Stimulated activated CD4-positive, alpha-beta T cell treated with anti-CD3 and anti-CD28 coated beads, TNF-alpha, amount 100 ng/mL, for 4 hours (primary cell): ENCODE data around the gene HACD2.
"Not testable (repeated sequence)": the region's sequence is repeated elsewhere in the genome, so short reads cannot be mapped to it uniquely, and the experiment has no call there.

Source experiments
- DNase-seq, 3 experiments: peaks; one replicate each; pipeline ENCODE4 v3.0.0-alpha.2; 2020; ENCODE audit warnings: low read depth in 3 of 3

HACD2 gene

GRCh38 chr3:123611674-123612073, 26.8 kb upstream of the HACD2 start:
- DNase-seq: not testable (repeated sequence)

GRCh38 chr3:123611082-123611481, 26.2 kb upstream of the HACD2 start:
- no peak for DNase-seq

DNA sequence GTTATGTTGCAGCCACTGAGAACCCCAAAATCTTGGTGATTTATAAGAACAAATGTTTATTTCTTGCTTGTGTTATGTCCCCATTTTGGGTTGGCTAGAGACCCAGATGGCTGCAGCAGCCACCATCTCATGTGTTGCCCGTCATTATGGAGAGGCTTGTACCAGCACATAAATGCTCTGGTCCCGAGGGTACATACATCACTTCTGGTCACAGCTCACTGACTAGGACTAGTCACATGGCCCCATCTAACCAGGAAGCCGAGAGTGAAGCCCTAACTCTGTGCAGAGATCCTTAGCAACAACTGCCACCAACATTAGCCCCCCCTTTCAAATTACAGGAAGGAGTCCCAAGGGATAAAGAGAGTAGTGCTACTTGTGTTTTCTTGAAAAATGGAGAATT, 25.5 kb upstream of the HACD2 start:
- DNase-seq: no peak

- no peak for DNase-seq
Measured at GRCh38 chr3:123609063-123609462, 24.2 kb upstream of the HACD2 start.

DNA sequence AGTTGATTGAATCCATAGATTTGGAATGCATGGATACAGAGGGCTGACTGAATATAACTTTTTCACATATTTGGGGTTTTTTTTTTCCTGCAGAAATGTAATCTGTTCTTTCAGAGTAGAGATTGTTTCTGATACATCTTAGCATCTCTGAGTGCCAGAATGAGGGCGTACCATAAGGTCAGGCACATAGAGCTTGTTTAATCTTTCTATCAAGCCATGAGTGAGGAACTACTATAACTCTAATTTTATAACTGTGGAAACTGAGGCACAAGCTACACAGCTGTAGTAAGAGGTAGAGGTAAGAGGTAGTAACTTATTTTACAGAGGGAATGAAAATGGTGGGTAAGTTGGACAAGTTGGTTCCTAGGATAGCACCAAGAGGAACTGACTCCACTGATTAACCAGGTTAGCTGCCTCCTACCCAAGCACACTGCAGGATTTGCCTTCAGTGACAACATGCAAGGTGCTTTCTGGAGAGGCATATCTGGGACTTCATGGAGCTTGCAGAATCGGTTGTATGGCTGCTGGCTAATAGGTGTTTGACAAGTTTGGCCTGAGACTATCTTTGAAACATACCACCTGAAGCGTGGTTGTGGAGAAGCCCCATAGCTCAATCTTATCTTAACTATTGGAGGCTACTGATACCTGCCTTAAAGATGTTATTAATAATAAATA, 23.5 kb upstream of the HACD2 start:
- DNase-seq: no peak

- DNase-seq: no peak
Measured at GRCh38 chr3:123606527-123606926, 21.7 kb upstream of the HACD2 start.

DNA sequence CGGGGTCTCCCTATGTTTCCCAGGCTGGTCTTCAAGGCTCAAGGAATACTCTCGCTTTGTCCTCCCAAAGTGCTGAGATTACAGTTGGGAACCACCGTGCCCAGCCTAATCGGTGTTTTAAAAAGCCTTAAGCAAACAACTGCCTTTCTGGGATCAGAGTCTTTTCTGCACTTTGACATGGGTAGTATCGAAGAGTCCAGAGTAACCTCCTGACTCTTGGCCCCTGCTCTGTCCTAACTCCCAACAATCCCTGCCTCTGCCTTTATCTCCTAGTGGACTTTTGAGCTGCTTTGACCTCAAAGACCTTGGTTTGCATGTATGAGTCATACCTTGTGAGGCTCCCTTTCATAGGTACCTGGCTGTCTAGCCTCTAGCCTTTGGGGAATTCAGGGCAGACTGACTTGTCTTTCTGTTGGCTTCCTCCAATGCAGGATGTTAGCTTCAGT, 21.0 kb upstream of the HACD2 start:
- no peak for DNase-seq

DNA sequence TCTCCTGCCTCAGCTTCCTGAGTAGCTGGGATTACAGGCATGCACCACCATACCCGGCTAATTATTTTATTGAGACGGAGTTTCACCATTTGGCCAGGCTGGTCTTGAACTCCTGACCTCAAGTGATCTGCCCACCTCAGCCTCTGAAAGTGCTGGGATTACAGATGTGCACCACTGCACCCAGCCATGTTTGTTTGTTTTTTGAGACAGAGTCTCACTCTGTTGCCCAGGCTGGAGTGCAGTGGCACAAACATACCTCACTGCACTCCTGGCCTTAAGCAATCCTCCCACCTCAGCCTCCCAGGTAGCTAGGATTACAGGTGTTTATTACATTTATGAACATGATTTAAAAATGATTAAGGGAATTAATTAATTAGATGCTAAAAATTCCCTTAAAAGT, 18.3 kb upstream of the HACD2 start:
- DNase-seq: not testable (repeated sequence)

DNA sequence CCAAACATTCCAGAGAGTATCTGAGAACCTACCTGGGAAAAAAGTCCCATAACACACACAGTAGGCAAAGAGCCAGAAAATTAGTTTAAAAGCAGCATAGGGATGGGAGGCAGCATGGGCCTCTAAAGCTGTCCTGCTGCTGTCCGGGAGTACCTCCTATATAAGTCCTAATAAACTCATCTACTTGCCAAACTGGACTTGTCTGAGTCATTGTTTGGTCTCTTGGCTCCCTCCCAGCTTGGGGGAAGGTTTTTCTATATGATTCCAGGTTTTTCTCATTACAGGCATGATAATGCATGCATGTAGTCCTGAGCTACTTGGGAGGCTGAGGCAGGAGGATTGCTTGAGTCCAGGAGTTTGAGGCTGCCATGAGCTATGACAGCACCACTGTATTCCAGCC, 17.5 kb upstream of the HACD2 start:
- DNase-seq: no peak

DNA sequence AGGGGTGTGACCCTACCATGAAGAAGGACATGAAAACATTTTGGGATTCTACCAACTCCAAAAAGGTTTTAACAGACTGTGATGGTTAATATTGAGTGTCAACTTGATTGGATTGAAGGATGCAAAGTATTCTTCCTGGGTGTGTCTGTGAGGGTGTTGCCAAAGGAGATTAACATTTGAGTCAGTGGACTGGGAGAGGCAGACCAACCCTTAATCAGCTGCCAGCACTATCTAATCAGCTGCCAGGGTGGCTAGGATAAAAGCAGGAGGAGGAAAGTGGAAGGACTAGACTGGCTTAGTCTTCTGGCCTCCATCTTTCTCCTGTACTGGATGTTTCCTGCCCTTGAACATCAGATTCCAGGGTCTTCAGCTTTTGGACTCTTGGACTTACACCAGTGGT, 16.0 kb upstream of the HACD2 start:
- not testable (repeated sequence) for DNase-seq

- no peak for DNase-seq
Measured at GRCh38 chr3:123597561-123597960, 12.7 kb upstream of the HACD2 start.

DNA sequence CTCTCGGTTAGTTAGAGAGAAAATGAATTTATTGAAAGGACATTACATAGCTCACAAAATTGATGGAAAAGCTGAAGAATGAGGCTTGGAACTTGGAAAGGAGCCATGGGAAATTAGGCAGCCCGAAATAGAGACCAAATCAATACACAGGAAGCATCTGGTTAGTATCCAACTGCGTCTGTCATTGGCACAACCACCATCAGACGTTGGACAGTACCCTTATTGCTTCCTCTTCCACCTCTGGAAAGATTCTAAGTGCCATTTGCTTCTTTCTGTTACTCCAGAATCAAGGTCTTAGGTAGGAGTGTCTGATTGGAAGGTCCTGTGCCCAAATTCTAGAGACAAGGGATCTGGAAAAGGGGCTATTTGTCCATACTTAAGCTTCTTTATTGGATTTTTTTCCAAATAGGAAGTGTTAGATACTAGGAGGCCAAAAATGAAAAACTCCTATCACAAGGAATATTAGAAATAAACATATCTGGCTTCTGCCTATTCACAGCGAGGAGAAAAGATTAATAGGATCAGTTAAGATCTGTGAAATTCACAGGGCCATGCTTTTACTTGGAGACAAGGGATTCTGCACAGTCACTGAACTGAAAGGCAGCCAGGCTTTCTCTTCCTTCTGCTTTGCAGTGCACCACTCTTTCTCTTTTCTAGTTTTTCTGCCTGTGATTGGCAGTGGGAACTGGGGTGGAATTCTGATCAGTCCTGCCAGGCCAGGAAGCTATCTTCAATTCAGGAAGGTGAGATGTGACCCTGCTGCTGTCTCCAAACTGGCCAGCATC, 10.7 kb upstream of the HACD2 start:
- DNase-seq: no peak

GRCh38 chr3:123593381-123593780, 8.5 kb upstream of the HACD2 start:
- DNase-seq: no peak

- no peak for DNase-seq
Measured at GRCh38 chr3:123590685-123591450, 6.0 kb upstream of the HACD2 start.

DNA sequence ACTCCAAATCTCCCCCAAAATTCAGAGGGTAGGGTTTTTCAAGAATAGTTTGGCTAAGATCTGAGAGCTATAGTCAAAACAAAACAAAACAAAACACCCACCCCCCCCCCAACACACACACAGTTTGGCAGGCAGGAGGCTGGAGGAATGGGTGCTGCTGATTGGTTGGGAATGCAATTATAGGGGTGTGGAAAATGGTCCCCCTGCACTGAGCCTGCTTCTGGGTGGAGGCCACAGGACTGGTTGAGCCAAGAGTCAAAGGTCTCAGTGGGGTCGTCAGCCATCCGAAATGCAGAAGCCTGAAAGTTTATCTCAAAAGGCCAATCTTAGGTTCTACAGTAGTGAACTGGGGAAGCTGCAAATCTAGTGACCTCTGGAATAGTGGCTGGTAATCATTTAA, 2.5 kb upstream of the HACD2 start:
- DNase-seq: no peak

DNA sequence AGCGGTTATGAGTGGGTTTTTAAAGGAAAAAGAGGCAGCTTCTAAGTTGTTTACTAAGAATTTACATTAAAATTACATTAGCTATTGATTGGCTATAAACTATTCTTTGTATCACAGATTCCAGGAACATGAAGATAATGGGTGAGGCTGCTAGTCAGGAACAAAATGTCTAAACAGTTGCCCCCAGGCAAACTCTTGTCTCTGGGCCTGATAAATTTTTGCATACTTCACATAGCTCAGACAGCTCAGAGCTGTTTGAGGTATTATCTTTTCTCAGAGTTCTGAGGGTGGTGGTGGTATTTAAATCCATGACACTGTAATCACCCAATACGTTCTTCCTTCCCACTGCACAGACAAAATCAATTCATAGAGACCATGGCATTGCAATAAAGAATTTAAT, 2.1 kb upstream of the HACD2 start:
- no peak for DNase-seq

DNA sequence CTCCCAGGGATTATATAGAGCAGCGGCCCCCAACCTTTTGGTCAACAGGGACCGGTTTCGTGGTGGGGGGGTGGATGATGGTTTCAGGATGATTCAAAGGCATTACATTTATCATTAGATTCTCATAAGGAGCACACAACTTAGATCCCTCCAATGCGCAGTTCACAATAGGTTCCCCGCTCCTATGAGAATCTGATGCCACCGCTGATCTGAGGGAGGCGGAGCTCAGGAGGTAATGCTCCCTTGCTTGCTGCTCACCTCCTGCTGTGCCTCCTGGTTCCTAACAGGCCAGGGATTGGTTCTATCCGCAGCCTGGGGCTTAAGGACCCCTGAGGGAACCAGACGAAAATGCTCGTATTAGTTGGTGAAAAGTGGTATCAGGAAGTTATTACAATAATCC, 1.3 kb upstream of the HACD2 start:
- peak in 1 of 3 experiments; percentile 14 for DNase-seq

DNA sequence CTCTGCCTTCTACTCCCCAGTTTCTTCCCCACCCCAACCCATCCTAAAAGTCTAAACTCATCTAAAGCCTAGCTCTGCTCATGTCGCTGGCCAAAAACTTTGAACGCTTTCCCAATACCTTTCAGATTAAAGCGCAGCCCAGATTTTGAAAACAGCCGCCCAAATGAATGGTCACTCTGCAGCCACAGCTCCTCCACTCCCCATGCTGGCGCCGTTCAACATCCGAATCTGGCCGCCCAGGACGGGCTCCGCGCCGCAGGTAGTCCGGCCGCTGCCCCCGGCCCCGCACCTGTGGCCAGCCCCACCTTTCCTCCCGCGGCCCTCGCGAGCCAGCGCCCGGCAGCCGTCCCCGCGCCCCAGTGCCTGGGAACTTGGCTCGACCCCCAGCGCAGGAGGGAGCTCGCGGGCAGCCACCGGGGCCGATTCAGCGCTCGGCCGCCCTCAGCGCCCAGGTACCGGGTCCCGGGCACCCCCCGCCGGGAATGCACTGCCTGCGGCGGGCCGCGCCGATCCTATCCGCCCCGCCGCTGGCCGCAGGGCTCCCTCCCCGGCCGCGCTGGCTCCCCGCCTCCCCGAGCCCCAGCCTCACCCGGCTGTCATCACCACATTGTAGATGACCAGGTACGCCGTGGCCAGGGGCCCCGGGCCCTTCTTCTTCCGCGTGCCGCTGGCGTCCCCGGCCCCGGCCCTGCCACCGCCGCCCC, 417 bp downstream of the HACD2 start:
- peak in 2 of 3 experiments; percentile 8 to 18 for DNase-seq

GRCh38 chr3:123583561-123583960, 1.3 kb downstream of the HACD2 start:
- DNase-seq: no peak

GRCh38 chr3:123582315-123582714, 2.5 kb downstream of the HACD2 start:
- no peak for DNase-seq

- no peak for DNase-seq
Measured at GRCh38 chr3:123576122-123576521, 8.7 kb downstream of the HACD2 start.

DNA sequence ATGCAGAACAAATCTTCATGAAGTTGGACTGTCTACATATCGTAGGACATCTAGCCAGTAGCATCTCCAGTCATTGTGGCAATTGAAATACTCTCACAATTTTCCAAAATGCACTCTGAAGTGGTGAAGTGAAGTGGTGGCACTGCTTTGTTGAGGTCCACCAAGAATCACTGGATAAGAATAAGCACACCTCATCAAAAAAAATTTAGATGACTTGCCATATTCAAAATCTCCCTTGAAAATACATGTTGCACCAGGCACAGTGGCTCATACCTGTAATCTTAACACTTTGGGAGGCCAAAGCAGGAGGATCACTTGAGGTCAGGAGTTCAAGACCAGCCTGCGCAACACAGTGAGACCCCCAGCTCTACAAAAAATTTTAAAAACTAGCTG, 12.9 kb downstream of the HACD2 start:
- no peak for DNase-seq
